GM19455 (cell line): ENCODE data around the gene MEGF11.

Experiments
- ATAC-seq: cut with Tn5 transposase; IDR thresholded peaks from one replicate; pipeline ENCODE4 v1.9.1; 2021; ENCODE audit not compliant: unreplicated experiment

MEGF11 gene

DNA sequence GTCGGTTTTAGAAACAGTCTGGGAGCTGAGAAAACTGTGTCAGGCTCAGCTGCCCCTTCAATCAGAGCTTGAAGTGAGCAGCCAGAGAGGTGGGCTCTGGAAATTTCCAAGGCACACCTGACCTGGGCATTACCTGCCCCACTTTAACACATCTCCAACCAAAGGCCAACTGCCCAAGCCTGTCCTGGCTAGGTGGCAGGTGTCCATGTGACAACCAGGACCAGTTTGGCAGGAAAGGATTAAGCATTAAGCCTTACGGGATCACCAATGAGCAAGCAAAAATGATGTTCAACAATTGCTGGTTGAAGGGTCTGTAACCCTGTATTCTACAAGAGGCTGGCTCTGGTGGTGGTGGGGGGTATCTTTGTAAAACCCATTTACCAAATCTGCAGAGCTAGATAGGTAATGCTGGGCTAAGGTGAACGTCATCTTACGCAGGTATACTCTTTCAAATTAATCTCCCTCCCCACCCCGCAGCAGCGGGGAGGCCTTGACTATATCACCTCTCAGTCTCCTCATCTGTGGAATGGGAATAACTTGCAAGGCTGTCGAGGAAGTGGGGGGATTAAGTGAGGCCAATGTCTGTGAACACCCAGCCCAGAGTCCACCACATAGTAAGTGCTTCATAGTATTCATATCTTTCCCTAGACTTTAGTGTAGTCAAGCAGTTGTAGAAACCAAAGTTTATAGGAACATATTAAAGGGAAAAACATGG lies 183.2 kb downstream of the MEGF11 start:
- no peak for ATAC-seq

DNA sequence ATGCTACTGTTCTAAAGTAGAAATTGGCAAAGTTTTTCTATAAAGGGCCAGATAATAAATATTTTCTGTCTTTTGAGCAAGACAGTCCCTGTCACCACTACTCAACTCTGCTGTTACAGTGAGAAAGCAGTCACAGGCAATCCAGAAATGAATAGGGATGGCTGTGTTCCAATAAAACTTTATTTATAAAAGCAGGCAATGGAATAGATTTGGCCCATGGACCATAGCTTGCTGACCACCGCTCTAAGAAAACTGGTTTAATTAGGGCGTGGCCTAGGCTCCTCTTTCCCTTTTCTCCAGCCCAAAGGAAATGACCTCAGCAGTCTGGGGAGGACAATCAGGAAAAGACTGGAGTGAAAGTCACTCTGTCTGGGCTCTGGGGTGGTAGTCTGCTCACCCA lies 183.8 kb downstream of the MEGF11 start:
- no peak for ATAC-seq

DNA sequence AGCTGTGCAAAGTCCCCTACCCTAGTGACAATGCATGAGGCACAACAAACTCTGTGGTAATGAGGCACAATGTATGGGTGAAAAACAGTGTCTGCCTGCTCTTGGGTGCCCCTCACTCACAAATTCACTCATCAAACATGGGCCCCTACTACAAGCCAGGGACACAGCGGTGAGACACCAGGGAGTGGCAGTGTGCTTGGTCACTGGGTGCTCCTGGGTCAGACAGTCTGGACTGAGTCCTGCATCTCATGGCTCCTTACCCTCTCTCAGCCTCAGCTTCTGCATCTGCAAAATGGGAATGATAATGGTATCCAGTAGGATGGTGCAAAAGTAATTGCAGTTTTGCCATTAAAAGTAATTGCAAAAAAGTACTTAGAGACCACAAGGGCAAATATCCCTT lies 184.7 kb downstream of the MEGF11 start:
- no peak for ATAC-seq

DNA sequence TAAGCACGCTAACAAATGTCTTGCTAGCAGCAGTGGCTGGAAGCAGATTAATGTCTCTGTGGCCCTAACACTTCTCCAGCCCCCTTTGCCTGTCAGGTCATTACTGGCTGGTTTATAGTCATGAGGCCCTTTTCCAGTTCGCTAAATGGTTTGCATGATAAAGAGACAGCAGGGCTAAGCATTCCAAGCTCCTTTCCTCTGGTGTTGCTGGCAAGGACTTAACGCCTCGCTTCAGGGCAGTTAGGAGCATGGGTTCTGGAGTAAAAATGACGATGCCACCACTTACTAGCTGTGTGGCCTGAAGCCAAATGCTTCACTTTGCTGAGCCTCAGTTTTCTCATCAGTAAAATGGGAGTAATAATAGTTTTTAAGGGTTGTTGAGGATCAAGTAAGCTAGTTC lies 185.9 kb downstream of the MEGF11 start:
- ATAC-seq: no peak

DNA sequence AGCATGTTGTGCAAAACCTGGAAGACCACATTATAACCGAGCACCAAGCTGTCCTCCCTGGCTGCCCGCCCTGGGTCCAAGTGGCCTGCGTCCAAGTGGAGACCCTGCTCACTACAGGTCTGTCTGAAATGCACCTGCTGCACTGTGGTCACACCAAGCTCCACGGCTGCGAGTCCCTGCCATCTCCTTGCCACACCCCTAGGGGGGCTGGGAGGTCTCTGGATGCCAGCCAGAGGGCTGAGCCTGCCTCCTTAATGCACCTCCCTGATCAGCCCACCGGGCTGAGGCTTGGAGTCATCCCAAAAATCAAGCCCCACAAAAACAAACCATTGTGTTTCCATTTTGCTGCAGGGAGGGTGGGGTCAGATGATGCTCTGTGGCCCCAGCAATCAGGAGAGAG lies 187.1 kb downstream of the MEGF11 start:
- ATAC-seq: no peak

DNA sequence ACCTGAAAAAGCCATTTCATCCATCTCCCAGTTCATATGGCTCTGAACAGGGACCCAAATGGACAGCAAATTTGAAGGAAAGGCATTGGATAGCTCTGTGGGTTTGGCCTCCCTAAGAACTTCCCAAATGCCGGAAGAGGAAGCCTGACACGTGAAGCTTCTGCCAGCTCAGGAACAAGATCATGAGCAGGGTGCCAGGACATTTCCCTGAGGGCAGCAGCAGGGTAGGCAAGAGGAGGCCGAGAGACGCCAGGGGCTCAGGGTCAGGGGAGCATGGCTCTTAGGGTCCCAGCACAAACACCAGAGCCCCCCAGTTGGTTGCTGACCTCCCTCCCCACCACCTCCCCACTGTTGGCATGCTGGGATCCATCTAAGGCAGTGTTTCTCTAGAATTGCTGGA lies 187.5 kb downstream of the MEGF11 start:
- no peak for ATAC-seq

- no peak for ATAC-seq
Measured at GRCh38 chr15:66065325-66065724, 188.2 kb downstream of the MEGF11 start.

DNA sequence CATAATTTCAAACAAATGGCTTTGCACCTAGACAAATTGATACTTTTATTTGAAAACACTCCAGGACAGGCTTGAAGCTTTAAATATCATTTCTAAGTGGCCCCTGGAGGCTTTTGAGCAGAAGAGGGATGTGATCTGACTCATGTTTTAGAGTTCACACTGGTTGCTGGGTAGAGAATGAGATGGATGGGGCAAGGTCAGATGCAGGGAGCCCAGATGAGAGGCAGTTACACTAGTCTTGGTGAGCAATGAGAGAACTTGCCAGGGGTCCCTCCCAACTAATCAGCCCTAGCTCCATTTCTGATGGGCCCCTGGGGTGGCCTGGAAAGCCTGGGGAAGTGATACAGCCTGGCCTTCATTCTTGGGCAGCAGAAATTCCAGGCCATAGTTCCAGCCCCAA lies 190.4 kb downstream of the MEGF11 start:
- ATAC-seq: no peak

GRCh38 chr15:66057089-66057488 lies 196.5 kb downstream of the MEGF11 start:
- ATAC-seq: no peak

GRCh38 chr15:66053991-66054390 lies 199.6 kb downstream of the MEGF11 start:
- ATAC-seq: no peak

GRCh38 chr15:66051833-66052232 lies 201.7 kb downstream of the MEGF11 start:
- ATAC-seq: no peak

GRCh38 chr15:66050264-66050663 lies 203.3 kb downstream of the MEGF11 start:
- ATAC-seq: no peak

- ATAC-seq: no peak
Measured at GRCh38 chr15:66049353-66049752, 204.2 kb downstream of the MEGF11 start.

DNA sequence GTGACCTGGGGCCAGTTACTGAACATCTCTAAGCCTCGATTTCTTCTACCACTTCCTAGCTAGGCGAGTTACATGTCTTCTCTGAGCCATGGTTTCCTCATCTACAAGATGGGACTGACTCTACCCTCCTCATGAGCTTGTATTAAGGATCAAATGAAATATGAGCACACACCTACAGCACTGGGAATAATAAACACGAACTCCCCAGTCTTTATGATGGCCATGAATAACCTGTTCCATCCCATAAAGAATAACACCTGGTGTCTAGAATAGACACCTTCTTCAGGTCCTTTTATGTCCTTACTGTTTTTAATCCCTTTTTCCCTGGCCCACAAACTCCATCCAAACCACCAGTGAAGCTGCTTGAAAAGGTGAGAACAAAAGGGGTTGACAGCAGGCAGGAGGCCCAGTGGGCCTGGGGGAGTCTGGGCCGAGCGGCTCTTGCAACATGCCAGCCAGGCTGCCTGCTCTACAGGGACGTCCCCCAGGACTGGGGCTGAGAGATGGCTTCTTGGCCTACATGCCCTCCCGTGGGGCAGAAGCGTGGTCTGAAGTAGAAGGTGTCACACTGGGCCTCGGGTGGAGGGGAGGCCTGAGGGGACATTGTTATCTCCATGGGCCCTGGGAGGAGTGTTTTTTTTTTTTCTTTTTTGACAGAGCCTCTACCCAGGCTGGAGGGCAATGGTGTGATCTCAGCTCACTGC lies 206.1 kb downstream of the MEGF11 start:
- no peak for ATAC-seq

DNA sequence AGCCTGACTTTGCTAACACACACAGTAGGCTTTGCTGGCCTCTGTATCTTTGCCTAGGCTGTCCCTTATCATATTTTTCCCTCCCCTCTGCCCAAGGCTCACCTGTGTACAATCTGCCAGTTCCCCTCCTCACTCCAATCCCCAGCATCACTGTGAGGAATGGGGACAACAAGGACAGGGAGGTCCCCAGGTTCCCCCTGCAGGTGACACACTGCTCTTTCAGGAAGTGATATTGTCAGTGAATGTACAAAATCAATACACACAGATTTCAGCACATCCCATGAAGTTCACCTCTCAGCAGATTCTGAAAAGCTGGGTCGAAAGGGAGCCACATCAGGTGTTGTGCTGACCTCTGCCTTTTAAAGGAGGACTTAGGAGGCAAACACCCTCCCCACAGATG lies 206.8 kb downstream of the MEGF11 start:
- no peak for ATAC-seq

DNA sequence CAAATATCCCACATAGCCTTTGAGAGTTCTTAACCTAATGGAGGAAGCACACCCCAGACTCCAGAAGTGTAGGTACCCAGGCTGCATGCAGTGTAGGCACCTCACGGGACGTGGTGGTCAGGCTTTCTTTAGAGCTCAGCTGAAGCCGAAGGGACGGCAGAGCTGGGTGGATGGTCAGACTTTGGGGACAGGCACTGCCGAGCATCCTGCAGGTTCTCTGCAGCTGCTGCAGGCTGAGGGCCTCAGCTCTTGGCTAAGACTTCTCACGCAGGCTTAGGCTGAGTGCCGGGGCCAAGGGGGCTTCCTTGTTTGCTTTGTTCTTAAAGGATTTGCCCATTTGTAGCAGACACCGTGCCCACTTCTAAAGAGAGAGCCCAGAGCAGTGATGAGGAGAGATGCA lies 207.2 kb downstream of the MEGF11 start:
- ATAC-seq: no peak

DNA sequence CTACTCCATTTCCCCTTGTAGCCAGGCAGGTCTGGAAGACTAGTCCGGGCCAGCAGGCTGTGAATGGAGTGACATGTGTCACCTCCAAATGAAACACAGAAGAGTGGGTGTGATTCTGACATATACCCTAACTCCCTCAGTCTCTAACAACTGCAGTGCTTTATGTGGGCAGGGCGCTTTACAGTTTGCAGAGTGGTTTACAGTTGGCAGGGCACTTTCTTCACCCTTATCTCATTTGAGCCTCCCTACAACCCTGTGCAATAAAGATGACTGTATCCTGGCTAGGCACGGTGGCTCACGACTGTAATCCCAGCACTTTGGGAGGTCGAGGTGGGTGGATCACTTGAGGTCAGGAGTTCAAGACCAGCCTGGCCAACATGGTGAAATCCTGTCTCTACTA lies 208.0 kb downstream of the MEGF11 start:
- ATAC-seq: no peak

GRCh38 chr15:66044837-66045236 lies 208.7 kb downstream of the MEGF11 start:
- ATAC-seq: no peak

- no peak for ATAC-seq
Measured at GRCh38 chr15:66043264-66043663, 210.3 kb downstream of the MEGF11 start.

DNA sequence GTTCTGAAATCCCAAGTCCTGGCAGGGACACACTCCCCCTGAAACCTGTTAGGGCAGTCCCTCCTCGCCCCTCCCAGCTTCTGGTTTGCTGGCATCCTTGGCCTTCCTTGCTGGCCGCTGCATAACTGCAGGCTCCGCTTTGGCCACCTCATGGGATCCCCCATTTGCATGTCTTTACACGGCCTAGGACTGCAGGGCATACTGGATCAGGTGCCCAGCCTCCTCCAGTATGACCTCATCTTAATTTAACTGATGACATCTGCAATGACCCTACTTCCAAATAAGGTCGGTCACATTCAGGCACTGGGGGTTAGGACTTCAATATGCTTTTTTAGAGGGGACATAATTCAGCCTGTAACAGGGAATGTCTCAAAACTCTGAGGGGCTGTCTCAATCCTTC lies 210.9 kb downstream of the MEGF11 start:
- ATAC-seq: no peak

DNA sequence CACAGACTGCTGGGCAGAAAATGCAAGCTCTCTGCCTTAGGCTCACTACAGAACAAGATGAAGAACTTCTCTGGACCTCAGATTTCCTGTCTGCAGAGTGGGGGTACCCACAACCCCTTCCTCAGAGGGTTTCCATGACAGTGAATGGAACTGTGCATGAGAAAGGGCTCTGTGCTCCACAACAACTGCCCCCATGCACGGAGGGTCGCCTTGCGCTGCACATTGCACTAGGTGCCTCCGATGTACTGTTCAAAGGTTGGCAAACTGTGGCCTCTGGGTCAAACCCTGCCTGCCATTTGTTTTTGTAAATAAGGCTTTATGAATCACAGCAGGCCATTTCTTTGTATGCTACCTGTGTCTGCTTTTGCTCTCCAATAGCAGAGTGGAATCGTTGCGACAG lies 212.3 kb downstream of the MEGF11 start:
- ATAC-seq: no peak

DNA sequence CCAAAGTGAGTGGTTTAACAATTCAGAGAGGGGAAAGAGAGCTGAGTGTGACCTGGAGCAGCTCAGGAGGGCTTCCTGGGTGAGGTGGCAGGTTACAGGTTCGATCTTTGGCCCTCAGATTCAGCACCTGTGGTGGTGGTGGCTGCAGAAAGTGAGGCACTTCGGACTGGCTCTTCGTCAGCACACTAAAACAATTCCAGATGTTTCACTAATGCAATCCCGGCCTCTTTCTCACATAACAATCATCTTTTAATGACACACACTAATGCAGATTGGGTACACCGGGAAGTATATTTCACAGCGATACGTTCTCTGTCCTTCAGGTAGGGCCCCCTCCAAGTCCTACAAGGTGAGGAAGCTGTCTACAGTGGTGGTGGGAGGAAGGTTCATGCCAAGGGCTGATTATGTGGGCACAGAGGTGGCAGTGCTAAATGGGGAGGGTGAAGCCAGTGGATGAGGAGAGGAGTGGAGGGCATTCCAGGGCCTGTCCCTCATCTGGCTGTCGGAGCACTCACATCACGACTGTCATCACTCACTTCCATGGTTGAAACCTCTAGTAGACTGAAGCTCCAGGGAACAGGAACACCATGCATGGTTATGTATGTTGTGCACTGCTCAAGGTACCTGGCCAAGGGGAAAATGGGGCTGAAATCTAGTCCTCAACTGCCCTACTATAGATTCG lies 213.2 kb downstream of the MEGF11 start:
- ATAC-seq: no peak
